SU-DHL-6 (cell line): Measurements from ENCODE around the gene BRCA1.

Source experiments
- CTCF ChIP-seq: fragments of 200-600 bp; sonication (generic); IDR thresholded peaks from one replicate; pipeline ENCODE4 v1.5.1; 2017; ENCODE audit warnings: antibody characterized with exemption, mild to moderate bottlenecking, low read length, moderate library complexity; ENCODE audit not compliant: insufficient read depth, poor library complexity, severe bottlenecking
- EZH2phosphoT487 ChIP-seq: fragments of 200-600 bp; sonication (generic), shearing (Covaris generic); conservative IDR thresholded peaks from 2 replicates; pipeline ENCODE4 v1.6.1; 2018; ENCODE audit warnings: mild to moderate bottlenecking, antibody characterized with exemption, low read length, moderate library complexity, mixed read lengths

- no peak for TF ChIP-seq CTCF
- TF ChIP-seq EZH2phosphoT487, result no peak
Observed at GRCh38 chr17:43094129-43094835, 30.9 kb downstream of the BRCA1 start.
